NB4 (cell line): ENCODE data around the gene IMPG2.

Source experiments
- MYC ChIP-seq: IDR thresholded peaks from 2 replicates; pipeline ENCODE4 v1.6.1; 2011; ENCODE audit warnings: low read depth, low read length
- POLR2A ChIP-seq: IDR thresholded peaks from 2 replicates; pipeline ENCODE4 v1.6.1; 2011; ENCODE audit warnings: mild to moderate bottlenecking; ENCODE audit not compliant: insufficient read length; ENCODE audit errors: extremely low read depth
- TF ChIP-seq, protein P1 (sequence below): IDR thresholded peaks from one replicate; pipeline ENCODE4 v1.5.1; 2012; ENCODE audit warnings: low read depth, low read length
- TF ChIP-seq, protein P2 (sequence below): IDR thresholded peaks from 2 replicates; pipeline ENCODE4 v1.6.1; 2011; ENCODE audit warnings: low read depth, low read length

DNA sequence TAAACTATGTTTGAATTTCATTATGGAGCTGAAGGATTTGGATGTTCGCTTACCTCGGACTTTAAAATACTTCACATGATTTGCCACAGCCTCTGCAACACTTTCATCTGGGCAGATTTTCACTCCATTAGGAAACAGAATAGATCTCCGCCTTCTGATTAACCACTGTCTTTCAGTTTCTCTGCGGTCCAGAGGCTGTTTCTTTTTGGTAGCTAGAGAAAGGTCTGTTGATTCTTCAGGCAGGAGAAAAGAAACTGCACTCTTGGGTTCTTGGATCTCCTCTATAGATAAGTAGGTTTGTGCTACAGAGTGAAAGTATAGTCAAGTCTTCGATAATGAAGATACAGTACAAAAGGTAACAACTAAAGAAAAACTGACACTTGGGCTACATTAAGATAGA lies 844 bp downstream of the IMPG2 start:
- TF ChIP-seq, protein P1, sequence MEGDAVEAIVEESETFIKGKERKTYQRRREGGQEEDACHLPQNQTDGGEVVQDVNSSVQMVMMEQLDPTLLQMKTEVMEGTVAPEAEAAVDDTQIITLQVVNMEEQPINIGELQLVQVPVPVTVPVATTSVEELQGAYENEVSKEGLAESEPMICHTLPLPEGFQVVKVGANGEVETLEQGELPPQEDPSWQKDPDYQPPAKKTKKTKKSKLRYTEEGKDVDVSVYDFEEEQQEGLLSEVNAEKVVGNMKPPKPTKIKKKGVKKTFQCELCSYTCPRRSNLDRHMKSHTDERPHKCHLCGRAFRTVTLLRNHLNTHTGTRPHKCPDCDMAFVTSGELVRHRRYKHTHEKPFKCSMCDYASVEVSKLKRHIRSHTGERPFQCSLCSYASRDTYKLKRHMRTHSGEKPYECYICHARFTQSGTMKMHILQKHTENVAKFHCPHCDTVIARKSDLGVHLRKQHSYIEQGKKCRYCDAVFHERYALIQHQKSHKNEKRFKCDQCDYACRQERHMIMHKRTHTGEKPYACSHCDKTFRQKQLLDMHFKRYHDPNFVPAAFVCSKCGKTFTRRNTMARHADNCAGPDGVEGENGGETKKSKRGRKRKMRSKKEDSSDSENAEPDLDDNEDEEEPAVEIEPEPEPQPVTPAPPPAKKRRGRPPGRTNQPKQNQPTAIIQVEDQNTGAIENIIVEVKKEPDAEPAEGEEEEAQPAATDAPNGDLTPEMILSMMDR, result no peak
- no peak for TF ChIP-seq POLR2A
- TF ChIP-seq, protein P2, sequence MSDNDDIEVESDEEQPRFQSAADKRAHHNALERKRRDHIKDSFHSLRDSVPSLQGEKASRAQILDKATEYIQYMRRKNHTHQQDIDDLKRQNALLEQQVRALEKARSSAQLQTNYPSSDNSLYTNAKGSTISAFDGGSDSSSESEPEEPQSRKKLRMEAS, result no peak
- no peak for TF ChIP-seq MYC
